Bronchus fibroblast of lung (primary cell): ENCODE data around the gene STK11IP. TPM values are rescaled to one million over a fixed set of nuclear protein-coding genes. Genes with fewer than 3 reads are reported as not detected.

Source experiments
- total RNA-seq: library from RNA; depleted of rRNA; stranded (reverse); fragments of >200 nt; gene quantifications from 2 replicates; pipeline ENCODE4 v1.2.3, GENCODE V29; 2015

STK11IP gene, protein sequence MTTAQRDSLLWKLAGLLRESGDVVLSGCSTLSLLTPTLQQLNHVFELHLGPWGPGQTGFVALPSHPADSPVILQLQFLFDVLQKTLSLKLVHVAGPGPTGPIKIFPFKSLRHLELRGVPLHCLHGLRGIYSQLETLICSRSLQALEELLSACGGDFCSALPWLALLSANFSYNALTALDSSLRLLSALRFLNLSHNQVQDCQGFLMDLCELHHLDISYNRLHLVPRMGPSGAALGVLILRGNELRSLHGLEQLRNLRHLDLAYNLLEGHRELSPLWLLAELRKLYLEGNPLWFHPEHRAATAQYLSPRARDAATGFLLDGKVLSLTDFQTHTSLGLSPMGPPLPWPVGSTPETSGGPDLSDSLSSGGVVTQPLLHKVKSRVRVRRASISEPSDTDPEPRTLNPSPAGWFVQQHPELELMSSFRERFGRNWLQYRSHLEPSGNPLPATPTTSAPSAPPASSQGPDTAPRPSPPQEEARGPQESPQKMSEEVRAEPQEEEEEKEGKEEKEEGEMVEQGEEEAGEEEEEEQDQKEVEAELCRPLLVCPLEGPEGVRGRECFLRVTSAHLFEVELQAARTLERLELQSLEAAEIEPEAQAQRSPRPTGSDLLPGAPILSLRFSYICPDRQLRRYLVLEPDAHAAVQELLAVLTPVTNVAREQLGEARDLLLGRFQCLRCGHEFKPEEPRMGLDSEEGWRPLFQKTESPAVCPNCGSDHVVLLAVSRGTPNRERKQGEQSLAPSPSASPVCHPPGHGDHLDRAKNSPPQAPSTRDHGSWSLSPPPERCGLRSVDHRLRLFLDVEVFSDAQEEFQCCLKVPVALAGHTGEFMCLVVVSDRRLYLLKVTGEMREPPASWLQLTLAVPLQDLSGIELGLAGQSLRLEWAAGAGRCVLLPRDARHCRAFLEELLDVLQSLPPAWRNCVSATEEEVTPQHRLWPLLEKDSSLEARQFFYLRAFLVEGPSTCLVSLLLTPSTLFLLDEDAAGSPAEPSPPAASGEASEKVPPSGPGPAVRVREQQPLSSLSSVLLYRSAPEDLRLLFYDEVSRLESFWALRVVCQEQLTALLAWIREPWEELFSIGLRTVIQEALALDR
- total RNA-seq: 9.7 and 10.4 TPM in 2 replicates

DNA sequence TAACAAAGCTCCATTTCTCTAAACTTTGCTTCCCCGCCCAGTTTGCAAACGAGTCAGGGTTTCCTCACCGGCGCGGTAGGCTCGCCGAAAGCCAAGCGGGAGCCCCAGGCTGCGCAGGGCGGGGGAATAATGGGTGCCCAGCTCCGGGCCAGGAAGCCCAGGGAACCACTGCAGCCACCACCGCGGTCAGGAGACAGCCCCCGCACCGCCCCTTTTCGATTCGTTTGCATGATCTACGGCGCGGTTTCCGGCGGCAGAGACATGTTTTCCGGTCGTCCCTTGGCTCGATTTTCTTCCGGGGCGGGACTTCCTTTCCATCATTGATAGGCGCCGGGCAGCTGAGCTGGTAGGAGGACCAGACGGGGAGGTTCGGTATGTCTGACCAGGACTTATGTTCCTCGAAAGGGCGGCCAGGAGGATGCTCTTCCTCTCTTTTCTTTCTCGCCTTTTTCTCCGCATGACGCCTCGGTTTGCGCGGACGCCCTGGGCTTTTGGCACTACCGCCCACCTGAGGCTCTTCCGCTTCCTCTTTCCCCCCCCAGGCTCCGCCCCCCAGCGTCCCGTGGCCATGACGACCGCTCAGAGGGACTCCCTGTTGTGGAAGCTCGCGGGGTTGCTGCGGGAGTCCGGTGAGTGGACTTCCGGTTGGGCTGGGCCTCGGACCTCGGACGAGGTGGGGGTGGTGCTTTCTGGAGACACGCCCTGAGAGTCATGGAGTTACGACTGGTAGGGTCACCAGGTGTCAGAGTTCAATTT lies at the start of gene STK11IP:
STK11IP (plus strand) TSS at position 306 of the 756 bp plus-strand sequence; CDS start at position 569, 263 bp downstream.

DNA sequence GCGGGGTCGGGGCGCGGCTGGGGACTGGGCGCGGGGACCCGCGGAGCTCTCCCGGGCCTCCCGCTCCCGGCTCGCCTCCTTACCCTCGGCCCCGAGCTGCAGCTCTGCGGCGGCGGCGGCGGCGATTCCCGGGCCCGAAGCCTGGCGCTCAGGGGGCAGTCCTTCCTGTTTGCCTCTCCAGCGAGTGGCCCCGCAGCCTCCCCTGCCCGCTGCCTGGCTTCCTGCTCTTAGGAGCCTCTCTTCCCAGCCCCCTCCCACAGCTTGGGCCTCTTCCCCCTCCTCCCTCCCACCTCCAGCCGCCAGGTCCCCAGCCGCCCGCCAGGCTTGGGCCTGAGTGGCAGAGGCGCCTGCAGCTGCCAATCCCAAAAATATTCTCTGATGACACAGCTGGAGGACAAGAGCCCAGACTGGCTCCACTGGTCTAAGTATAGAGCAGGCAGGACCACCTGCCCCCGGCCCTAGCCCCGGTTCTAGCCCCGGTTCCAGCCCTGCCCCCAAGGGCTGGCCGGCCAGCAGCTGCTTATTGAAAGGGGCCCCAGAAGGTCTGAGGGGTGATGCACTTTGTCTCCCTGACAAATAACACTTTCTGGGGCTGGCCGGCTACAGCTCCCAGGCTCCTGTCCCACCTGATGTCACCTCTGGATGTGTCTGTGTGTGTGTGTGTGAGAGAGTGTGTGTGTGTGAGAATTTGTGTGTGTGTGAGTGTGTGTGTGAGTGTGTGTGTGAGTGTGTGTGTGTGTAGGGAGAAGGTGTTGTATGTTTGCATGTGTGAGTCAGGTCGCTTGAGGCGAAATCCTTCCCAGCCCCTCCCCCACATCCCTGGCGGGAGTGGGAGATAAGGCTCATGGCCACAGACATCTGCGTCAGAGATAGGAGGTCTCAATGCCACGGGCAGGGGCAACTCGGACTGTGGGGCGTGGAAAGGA lies 26.1 kb upstream of the STK11IP start, which contains the start of gene OBSL1:
OBSL1 (minus strand) TSS at position 229 of the 926 bp plus-strand sequence. CDS start 307 bp downstream, outside the sequence.

DNA sequence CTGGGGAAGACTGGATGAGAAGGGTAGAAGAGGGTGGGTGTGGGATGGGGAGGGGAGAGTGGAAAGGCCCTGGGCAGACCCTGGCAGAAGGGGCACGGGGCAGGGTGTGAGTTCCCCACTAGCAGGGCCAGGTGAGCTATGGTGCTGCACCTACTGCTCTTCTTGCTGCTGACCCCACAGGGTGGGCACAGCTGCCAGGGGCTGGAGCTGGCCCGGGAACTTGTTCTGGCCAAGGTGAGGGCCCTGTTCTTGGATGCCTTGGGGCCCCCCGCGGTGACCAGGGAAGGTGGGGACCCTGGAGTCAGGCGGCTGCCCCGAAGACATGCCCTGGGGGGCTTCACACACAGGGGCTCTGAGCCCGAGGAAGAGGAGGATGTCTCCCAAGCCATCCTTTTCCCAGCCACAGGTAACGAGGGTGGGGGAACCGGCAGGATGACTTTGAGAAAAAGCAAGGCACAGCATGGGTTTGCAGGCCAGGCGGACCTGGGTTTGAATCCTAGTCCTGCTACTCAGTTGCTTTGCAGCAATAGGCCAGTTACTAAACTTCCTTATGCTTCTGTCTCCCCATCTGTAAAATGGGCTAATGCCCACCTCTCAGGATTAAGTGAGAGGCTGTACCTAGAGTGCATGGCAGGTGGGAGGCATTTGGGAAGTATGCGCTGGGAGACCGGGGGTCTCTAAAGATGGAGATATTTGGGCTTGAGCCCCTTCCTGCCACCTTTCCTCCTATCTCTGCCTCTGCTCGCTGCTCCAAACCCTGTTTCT lies 25.2 kb upstream of the STK11IP start, which contains the start of gene INHA:
INHA (plus strand) TSS at position 74 of the 765 bp plus-strand sequence; CDS start at position 139, 65 bp downstream.

DNA sequence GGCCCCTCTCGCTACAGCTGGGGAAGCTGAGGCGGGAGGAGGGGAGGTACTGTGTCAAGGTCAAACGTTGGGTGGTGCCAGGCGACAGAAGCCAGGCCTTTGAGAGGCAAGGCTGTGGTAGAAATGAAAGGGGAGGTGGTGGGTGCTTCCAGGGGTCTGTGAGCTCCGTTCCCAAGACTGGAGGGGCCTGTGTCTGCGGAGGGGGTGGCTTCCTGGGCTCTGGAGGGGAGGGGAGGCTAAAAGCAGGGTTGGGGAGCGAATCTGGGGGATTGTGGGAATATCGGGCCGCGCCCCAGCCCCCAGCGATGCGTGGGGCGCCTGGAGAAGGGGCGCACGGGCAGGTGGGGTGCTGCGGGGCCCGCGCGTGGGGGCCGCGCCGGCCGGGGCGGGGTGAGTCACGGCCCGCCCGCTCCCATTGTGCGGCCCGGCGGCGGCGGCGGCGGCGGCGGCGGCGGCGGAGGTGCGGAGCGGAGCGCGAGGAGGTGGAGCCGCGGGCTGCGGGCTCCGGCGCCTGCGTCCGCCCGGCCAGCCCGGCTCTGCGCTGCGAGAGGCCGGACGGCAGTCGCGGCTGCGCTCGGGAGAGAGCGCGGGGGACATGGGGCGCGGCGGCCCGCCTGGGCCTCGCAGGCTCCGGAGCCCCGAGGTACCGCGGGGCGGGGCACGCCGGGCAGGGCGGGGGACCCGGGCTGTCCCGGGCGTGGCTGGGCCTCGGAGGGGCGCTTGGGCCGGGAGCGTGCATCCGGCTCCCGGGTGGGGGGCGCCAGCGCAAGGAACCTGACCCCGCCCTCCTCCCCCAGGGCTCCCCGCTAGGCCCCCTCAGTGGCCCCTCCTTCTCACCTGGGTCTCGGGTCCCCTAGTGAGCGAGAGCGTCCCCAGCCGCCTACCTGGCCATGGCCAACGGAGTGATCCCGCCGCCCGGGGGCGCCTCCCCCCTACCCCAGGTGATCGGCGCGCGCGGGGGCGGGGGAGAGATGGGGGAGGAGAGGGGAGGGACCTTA lies 29.7 kb downstream of the STK11IP start, which contains the start of gene SLC4A3:
SLC4A3 (plus strand) TSS at position 528 of the 998 bp plus-strand sequence; CDS start at position 891, 363 bp downstream.

Other genes with a start within 250 kb of the STK11IP start
- gene DNPEP, start 209.9 kb upstream of the STK11IP start, total RNA-seq: 42.2 and 45.6 TPM in 2 replicates
- gene DES, start 179.5 kb upstream of the STK11IP start, total RNA-seq: 3.0 and 5.0 TPM in 2 replicates
- 13.2 and 14.0 TPM in 2 replicates for gene SPEG, start 163.0 kb upstream of the STK11IP start, total RNA-seq
- 57.2 and 64.1 TPM in 2 replicates for gene GMPPA, start 99.0 kb upstream of the STK11IP start, total RNA-seq
- gene ASIC4, start 83.4 kb upstream of the STK11IP start, total RNA-seq: 0.34 TPM in 1 of 2 replicates, not detected in the other
- gene CHPF, start 54.0 kb upstream of the STK11IP start, total RNA-seq: 94.3 and 95.3 TPM in 2 replicates
- 0.74 and 1.2 TPM in 2 replicates for gene TMEM198, start 53.8 kb upstream of the STK11IP start, total RNA-seq
- gene OBSL1, start 26.3 kb upstream of the STK11IP start, total RNA-seq: 32.0 and 32.1 TPM in 2 replicates
- gene INHA, start 25.5 kb upstream of the STK11IP start, total RNA-seq: not detected in 2 replicates
- gene SLC4A3, start 29.8 kb downstream of the STK11IP start, total RNA-seq: 1.3 and 1.8 TPM in 2 replicates